ENCODE measurements around the gene ASCL5. TPM values are rescaled to one million over a fixed set of nuclear protein-coding genes. Genes with fewer than 3 reads are reported as not detected.

ASCL5 gene
- total and polyA plus RNA-seq, 8 donors = 0.10 to 0.19 (median 0.18) TPM; not detected in 5

- H3K27ac ChIP-seq = no peak overlapping the region
- TF ChIP-seq, protein P1, sequence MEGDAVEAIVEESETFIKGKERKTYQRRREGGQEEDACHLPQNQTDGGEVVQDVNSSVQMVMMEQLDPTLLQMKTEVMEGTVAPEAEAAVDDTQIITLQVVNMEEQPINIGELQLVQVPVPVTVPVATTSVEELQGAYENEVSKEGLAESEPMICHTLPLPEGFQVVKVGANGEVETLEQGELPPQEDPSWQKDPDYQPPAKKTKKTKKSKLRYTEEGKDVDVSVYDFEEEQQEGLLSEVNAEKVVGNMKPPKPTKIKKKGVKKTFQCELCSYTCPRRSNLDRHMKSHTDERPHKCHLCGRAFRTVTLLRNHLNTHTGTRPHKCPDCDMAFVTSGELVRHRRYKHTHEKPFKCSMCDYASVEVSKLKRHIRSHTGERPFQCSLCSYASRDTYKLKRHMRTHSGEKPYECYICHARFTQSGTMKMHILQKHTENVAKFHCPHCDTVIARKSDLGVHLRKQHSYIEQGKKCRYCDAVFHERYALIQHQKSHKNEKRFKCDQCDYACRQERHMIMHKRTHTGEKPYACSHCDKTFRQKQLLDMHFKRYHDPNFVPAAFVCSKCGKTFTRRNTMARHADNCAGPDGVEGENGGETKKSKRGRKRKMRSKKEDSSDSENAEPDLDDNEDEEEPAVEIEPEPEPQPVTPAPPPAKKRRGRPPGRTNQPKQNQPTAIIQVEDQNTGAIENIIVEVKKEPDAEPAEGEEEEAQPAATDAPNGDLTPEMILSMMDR (IDR thresholded peaks at IDR 0.05) = peak in 1 of 7 experiments; percentile 33
- TF ChIP-seq POLR2A (IDR thresholded peaks at IDR 0.05) = no peak
- TF ChIP-seq POLR2AphosphoS5 (IDR thresholded peaks at IDR 0.05) = no peak
- no peaks in the 10 kb centered on the region for H3K36me3 ChIP-seq
- WGBS, 5 donors = 28 to 45% (median 34%) methylated on average over 14 of the region's 14 CpGs
- intact Hi-C loops (cut with DNase I; ENCODE audit: low total_unique reads) = no loop called here
- H3K4me3 ChIP-seq = no peak overlapping the region
- peaks cover 6 to 18% (median 11%) of the 10 kb centered on the region in 4 donors for H3K4me1 ChIP-seq
- H3K27me3 ChIP-seq = peaks cover 0 to 55% (median 11%) of the 10 kb centered on the region in 3 donors
- peak; percentile 35 to 60 for DNase-seq
- H3K9me3 ChIP-seq = no peaks in the 10 kb centered on the region
Observed at GRCh38 chr1:201119206-201120197, 7.5 kb downstream of the ASCL5 start.

DNA sequence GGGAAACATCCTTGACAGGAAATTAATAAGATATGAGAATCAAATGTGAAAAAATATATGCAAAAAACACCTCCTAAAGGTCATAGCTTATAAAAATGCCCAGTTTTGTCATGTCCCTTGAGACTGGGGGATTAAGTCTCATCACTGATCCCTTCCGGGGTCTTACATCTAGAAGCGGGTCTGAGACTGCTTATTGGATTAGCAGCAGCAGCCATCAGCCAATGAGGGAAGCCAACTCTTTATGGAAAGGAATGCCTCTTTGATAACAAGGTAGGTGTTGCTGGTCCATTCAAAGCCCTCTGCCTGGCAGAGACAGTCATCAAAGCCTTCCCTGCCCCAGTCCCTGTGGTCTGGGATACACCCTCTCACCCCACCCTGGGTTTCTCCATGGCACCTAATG lies 10.9 kb downstream of the ASCL5 start:
- Histone ChIP-seq H3K36me3 (no peaks in the 10 kb centered on the region), H3K27me3 (peaks cover 0 to 46% (median 13%) of the 10 kb centered on the region in 3 donors), H3K27ac (no peak overlapping the region), H3K4me1 (peaks cover 11 to 28% (median 18%) of the 10 kb centered on the region in 4 donors), H3K9me3 (no peaks in the 10 kb centered on the region), H3K4me3 (no peak overlapping the region)
- TF ChIP-seq, protein P1 (IDR thresholded peaks at IDR 0.05) = no peak
- no peak for TF ChIP-seq POLR2AphosphoS5 (IDR thresholded peaks at IDR 0.05)
- no peak for TF ChIP-seq POLR2A (IDR thresholded peaks at IDR 0.05)
- TF ChIP-seq EP300 (IDR thresholded peaks at IDR 0.05) = no peak
- DNase-seq = no peak
- 88 to 98% (median 94%) methylated on average over 2 of the region's 2 CpGs for WGBS, 5 donors
- intact Hi-C loops (cut with DNase I; ENCODE audit: low total_unique reads) = no loop called here

DNA sequence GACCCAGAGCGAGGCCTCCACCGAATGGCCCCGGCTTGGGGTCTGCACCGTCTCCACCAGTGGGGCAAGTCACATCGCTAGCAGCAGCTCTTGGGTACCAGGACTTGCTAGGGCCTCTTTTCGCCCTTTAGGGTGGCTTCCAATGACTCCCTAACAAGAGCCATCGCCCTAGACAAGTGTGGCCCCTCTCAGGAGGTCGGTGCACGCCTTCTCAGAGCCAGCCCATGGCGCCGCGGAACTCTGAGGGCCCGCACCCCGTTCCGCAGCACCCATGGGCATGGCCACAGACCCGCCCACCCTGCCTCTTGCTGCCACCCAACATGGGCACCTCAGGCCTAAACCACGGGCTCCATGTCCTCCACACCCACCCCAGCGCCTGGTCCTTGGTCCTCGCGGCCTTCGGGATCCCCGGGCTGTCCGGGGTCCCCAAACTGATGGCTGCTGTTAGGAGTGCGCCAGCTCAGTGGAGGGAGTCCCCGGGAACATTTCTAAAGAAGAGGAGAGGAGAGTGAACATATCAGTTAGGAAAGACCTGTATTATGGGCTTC lies 11.5 kb downstream of the ASCL5 start:
- peak overlapping the region in 3 of 4 donors; percentile 51 to 75 (median 70) for H3K4me3 ChIP-seq
- TF ChIP-seq, protein P1 (IDR thresholded peaks at IDR 0.05) = no peak
- TF ChIP-seq POLR2AphosphoS5 (IDR thresholded peaks at IDR 0.05) (no peak), POLR2A (IDR thresholded peaks at IDR 0.05) (no peak), EP300 (IDR thresholded peaks at IDR 0.05) (no peak)
- H3K27ac ChIP-seq = no peak overlapping the region
- no peaks in the 10 kb centered on the region for H3K36me3 ChIP-seq
- no peak for DNase-seq
- H3K27me3 ChIP-seq = peaks cover 0 to 44% (median 13%) of the 10 kb centered on the region in 3 donors
- intact Hi-C loops (cut with DNase I; ENCODE audit: low total_unique reads) = no loop called here
- H3K4me1 ChIP-seq = peaks cover 11 to 28% (median 18%) of the 10 kb centered on the region in 4 donors
- 93 to 98% (median 96%) methylated on average over 8 to 25 of the region's 25 CpGs for WGBS, 5 donors
- H3K9me3 ChIP-seq = no peaks in the 10 kb centered on the region
